Cardiac muscle cell (in vitro differentiated cells and primary cell): ENCODE measurements around the gene CCR1. TPM values are rescaled to one million over a fixed set of nuclear protein-coding genes. Genes with fewer than 3 reads are reported as not detected.

Experiments
- DNase-seq, 2 donors: peaks; one replicate each; pipeline versions ENCODE4 v3.0.0 to v3.0.0-alpha.2; 2010 to 2017; ENCODE audit warnings: low read depth in 1 of 2, low spot score in 1 of 2
- H3K27ac ChIP-seq: fragments of 200-600 bp; sonication (generic); 2 replicates; pipeline ENCODE4 v1.5.1; 2016
- H3K27me3 ChIP-seq: fragments of 200-600 bp; sonication (generic); 2 replicates; pipeline ENCODE4 v1.6.0; 2016; ENCODE audit warnings: control low read depth
- H3K36me3 ChIP-seq: fragments of 200-600 bp; sonication (generic); 2 replicates; pipeline ENCODE4 v1.5.1; 2016; ENCODE audit warnings: control low read depth
- H3K4me1 ChIP-seq: fragments of 200-600 bp; sonication (generic); 2 replicates; pipeline ENCODE4 v1.8.1; 2017; ENCODE audit warnings: low read depth, mild to moderate bottlenecking, mixed run types
- H3K4me3 ChIP-seq: fragments of 200-600 bp; sonication (generic); 2 replicates; pipeline ENCODE4 v1.5.1; 2016; ENCODE audit warnings: mild to moderate bottlenecking
- H3K9me3 ChIP-seq: fragments of 200-600 bp; sonication (generic); 2 replicates; pipeline ENCODE4 v1.5.1; 2017; ENCODE audit warnings: low read depth, mild to moderate bottlenecking, control low read depth
- CTCF ChIP-seq: IDR thresholded peaks from 2 replicates; pipeline ENCODE4 v1.5.1; 2012; ENCODE audit warnings: low read depth, mild to moderate bottlenecking, low read length
- polyA plus RNA-seq: library from polyadenylated mRNA; unstranded; fragments of >200 nt; fragmentation: Nextera tagmentation; extraction: Ambion mirVana; gene quantifications from 2 replicates; pipeline ENCODE4 v1.2.1, GENCODE V29; 2016
- total RNA-seq: library from RNA; depleted of rRNA; stranded (reverse); fragments of >200 nt; gene quantifications from 2 replicates; pipeline ENCODE4 v1.2.3, GENCODE V29; 2016

CCR1 gene
- total RNA-seq: 0.07 TPM in 1 of 2 replicates, not detected in the other
- polyA plus RNA-seq: not detected in 2 replicates

DNA sequence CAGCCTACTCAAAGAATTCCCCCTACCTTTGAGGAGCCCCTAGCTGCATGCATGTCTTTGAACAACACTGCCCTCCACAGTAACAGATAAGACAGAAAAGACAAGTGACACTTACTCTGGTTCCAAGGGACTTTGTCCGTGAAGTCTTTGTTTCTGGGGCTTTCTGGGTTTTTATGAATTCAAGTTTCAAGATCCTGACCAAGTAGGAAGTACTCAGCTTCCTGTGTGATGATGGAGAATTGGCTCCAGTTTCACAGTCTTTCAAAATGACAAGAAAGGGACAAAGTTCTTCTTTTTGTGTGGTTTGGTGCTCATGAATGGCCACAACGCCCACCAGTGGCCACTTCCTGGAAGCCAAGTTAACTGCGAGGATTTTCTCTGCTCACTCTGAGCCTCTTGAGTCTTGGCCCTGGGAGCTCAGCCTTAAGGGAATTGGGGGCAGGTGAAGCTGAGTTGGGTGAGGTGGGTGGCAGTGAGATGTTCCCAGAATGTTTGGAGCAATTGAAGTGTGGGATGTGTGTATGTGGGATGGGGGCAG is at the start of gene CCR1:
Gene CCR1 (minus strand): TSS at position 147 of the 538 bp plus-strand sequence. CDS start 4,000 bp downstream, outside the sequence.
- Histone ChIP-seq H3K27me3 (no peaks in the 10 kb centered on the region), H3K4me3 (no peak within 1 kb of the TSS), H3K36me3 (no peaks in the 10 kb centered on the region), H3K9me3 (no peaks in the 10 kb centered on the region), H3K4me1 (peaks cover 5% of the 10 kb centered on the region), H3K27ac (no peak within 1 kb of the TSS)
- TF ChIP-seq CTCF: peak; percentile 72
- peak; percentile 32 to 62 for DNase-seq

- no peak for TF ChIP-seq CTCF
- Histone ChIP-seq H3K36me3 (no peaks in the 10 kb centered on the region), H3K4me3 (no peak overlapping the region), H3K27ac (no peak overlapping the region), H3K4me1 (no peaks in the 10 kb centered on the region), H3K27me3 (no peaks in the 10 kb centered on the region), H3K9me3 (no peaks in the 10 kb centered on the region)
- no peak for DNase-seq
These were observed 44.9 kb upstream of the CCR1 start for GRCh38 chr3:46252980-46253379.

DNA sequence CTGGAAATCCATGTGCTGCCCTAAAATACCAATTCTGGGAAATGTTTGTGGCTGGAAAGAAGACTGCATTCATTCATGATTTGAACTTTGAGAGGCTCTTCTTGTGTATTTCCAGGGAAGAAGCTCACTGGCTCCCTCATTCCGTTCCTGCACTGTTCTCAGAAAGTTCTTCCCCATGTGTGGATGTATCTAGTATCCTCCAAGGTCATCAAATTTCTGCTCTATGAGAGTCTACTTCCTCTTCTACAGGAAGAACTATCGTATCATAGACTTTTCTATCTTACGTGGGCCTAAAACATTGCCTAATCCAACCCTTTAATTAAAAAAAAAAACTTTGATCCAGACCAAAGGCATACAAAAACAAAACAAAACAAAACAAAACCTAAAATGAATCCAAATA is 37.0 kb upstream of the CCR1 start:
- no peak for TF ChIP-seq CTCF
- Histone ChIP-seq H3K36me3 (no peaks in the 10 kb centered on the region), H3K4me3 (no peak overlapping the region), H3K27me3 (no peaks in the 10 kb centered on the region), H3K4me1 (no peaks in the 10 kb centered on the region), H3K27ac (no peak overlapping the region), H3K9me3 (no peaks in the 10 kb centered on the region)
- no peak for DNase-seq

DNA sequence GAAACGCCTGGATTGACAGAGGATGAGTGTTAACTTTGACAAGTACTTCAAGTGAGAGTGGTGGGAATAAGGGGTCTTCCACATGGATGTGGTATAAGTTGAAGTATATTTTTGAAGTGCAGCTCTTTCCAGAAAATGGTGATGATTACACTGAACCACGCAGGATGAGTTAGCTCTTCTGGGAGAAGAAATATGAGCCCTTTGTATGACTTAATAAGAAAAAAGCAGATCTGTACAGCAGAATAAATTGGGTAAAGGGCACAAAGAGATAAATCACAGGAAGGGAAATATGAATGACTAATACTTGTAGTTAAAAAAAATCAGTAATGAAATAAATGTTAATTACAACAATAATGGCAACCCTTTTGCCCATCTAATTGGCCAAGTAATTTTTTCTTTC is 35.4 kb upstream of the CCR1 start:
- H3K27ac ChIP-seq: no peak overlapping the region
- no peaks in the 10 kb centered on the region for H3K36me3 ChIP-seq

GRCh38 chr3:46242120-46242519 is 34.0 kb upstream of the CCR1 start, which contains the start of gene CCR3:
Gene CCR3, plus strand, starts transcription at chr3:46242460. Its CDS starts 22,699 bp downstream, at chr3:46265159.
- Histone ChIP-seq H3K27ac (no peak within 1 kb of the TSS), H3K9me3 (no peaks in the 10 kb centered on the region)
- no peak for TF ChIP-seq CTCF

More for the DNA sequence above, 35.4 kb upstream of the CCR1 start:
- H3K27me3 ChIP-seq: no peaks in the 10 kb centered on the region
- no peaks in the 10 kb centered on the region for H3K9me3 ChIP-seq
- no peaks in the 10 kb centered on the region for H3K4me1 ChIP-seq
- no peak for DNase-seq
- TF ChIP-seq CTCF: no peak
- no peak overlapping the region for H3K4me3 ChIP-seq

More at GRCh38 chr3:46242120-46242519, 34.0 kb upstream of the CCR1 start, which contains the start of gene CCR3:
- no peak within 1 kb of the TSS for H3K4me3 ChIP-seq
- H3K36me3 ChIP-seq: no peaks in the 10 kb centered on the region
- H3K27me3 ChIP-seq: no peaks in the 10 kb centered on the region
- H3K4me1 ChIP-seq: no peaks in the 10 kb centered on the region
- no peak for DNase-seq
